ENCODE data around the gene TUBB6.

Gene TUBB6

DNA sequence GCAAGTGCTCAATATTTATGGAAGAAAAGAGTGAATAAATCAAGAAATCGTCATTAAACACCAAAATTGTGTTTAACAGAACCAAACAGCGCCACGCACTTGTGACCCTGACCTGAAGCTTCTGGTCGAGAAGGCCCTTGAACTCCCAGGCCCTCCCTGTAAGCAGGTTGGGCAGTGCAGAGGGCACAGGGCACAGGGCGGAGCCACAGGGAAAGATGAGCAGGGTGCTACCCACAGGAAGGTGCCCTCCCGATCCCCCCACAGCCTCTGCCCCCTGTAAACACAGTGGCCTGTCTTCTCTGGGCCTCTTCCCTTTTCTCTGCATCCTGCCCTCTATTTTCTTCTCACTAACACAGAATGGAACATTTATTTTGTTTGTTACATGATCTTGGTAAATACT, 16.9 kb upstream of the TUBB6 start:
- no peak for DNase-seq (ENCODE audit: low read depth)

DNA sequence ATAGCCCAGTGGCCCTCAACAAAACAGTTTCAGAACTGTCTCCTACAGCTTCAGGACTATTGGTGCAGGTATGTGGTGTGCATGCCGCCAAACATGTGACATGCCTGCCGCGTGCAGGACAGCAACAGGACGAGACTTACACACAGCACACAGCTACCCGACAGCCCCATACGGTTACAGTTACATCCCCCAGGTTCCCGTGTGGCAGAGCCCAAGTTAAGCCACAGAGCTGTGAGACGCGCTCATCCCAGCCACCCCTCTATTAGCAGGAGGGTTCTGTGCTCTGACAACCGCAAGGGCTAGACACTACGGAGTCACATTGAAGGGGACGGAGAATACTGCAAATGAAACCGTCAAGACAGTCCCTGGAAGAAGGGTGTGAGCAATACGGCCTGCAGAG, 16.4 kb upstream of the TUBB6 start:
- DNase-seq (ENCODE audit: low read depth), result no peak

DNA sequence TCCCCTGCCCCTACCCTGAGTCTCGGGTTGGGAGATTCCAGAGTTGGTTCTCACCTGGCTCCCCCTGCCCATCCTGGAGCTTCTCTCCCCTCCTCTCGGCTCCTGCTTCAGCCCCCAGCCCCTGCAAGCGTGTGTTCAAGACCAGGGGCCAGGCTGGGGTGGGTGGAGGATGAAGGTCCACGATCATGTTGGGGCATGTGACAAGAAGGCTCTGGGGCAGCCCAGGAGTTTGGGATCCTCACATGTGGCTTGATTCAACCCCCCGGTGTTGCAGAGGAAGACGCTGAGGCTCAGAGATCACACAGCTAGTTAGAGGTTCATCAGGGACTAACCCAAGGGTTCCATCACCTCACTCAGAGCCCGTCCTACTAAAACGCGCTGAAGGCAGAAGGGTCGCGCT, 14.2 kb upstream of the TUBB6 start:
- DNase-seq (ENCODE audit: low read depth), result no peak

DNA sequence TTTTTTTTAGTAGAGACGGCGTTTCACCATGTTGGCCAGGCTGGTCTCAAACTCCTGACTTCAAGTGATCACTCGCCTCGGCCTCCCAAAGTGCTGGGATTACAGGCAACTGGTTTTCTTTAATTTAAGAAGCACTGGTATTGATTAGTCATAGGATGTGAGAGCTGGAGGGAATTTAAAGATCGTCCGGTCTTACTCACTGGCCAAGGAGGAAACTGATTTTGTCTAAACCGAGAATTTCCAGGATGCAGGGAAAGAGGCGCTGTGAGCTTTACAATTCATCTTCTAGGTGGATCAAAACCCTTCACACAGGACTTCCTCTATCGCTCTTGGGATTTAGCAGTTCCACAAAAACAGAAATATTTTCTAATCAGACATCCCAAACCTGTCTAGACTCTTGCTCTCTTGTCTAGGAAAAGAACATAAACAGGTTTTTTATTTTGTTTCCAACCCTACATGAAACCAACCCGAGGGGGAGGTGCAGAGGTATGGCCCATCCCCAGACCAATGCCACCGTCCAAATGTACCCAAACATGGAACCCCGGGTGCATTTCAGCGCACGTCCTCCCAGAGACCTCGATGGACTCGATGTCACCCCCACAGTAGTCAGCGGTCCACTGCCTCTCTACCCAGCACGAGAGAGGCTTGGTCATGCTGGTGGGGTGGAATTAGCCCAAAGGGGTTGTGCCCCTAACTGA, 12.5 kb upstream of the TUBB6 start:
- DNase-seq (ENCODE audit: low read depth), result no peak

DNA sequence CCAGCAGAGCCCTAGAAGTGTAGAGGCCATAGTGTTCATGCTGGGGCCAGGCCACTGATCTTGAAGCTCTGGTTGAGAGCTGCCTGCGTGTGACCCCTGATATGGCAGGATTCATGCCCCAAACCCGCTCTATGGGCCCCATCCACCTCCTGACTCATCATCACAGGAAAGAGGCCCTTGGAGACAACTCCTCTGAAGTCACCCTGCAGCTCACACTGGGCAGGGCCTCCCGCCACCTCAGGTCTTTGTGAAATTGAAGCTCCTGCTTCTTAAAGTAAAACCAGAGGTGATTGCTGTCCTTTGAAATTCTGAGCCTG, 12.0 kb upstream of the TUBB6 start:
- no peak for DNase-seq (ENCODE audit: low read depth)

DNA sequence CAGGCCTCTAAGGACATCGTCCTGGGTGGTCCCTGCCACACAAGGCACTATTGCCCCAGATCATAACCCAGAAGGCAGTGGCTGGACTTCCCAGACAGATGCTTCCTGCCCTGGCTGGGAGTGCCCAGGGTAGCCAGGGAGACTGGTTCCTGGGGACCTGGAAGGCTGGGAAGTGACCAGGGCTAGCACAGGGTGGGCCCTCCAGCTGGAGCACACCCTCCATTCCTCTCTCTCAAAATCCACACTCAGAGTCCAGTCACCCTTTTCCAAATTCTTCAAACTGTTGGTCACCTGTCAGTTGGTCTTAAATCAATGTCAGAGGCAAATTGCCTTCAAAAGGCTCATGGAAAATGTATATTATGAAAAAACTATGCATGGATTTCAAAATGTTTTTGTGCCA, 11.6 kb upstream of the TUBB6 start:
- no peak for DNase-seq (ENCODE audit: low read depth)

DNA sequence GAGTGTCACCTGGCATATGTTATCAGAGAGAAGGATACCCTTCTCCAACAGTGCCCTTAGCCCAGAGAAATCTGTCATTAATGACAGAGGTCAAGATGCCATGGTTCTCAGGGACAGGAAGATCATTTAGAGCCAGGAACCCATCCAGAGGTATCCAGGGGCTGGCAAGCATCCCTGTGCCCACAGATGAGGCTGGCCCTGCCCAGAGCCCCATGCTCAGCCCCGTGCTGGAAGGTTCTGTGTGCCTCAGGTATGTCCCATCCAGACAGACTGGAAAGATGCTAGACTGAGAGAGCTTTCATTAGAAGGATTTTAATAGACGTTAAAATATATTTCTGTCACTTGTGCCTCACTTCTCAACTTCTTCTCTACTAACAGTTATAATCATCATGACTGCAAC, 8.2 kb upstream of the TUBB6 start:
- DNase-seq (ENCODE audit: low read depth), result no peak

DNA sequence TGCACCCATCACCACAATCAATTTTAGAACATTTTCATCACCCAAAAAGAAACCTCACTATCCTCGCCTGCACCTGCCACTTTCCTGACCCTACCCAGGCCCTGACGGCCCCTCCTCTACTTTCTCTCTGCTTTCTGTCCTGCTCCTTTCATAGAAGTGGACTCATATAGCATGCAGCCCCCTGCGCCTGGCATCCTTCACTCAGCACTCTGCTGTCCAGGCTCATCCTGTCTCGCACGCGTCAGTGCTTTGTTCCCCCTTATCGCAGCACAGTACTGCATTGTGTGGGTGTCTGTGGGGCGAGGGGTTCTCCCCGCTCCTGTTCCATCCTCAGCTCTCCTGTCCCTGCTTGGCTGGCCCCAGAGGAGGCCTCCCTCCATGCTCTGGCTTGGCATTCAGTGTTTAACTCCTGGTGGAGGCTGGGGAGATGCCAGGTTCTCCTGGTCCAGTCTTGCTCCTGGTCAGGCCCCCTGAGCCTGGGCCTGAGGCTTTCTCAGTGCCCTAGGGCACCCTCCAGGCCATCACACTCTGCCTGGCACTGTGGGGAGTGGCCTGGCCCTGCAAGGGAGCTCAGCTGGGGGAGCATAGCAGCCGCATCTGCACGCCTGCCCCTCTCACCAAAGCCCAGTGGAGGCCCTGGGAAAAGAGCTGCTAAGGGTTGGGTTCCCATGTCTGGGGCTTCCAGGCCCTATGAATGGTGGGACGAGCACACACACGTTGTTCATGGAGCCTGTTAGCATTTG, 6.6 kb upstream of the TUBB6 start:
- DNase-seq (ENCODE audit: low read depth), result no peak

DNA sequence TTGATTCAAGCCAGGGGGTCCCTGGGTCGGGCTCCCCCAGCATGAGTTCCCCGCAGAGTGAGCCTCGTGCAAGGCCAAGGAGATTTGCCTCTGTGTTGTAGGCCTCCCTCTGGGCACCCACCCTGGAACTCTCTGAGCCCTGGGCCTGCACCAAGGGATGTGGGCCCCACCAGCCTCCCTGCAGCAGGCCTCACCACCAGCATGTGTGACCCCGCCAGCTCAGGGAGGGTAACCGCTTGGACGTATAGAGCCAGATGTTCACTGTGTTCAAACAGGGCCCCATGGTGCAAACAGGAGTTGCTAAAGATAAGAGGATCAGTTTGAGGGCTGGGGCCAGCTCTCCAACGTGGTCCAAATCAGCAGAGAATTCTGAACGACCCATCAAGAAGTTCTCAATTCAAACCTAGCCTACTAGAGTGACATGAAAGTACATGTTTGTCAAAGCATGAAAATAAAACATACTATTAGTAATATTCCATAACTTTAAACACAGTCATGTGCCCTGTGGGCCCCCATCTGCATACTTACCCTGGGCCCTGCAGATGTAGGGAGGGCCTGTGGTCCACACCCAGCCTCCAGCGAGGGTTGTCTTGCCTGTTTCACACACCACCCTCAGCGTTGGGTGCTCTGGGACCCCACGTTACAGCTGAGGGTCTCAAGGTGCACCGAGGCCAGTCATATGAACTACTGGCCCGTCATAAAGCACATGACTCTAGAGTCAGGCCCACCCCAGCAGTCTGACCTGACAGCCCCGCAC, 5.5 kb upstream of the TUBB6 start:
- DNase-seq (ENCODE audit: low read depth), result no peak

DNA sequence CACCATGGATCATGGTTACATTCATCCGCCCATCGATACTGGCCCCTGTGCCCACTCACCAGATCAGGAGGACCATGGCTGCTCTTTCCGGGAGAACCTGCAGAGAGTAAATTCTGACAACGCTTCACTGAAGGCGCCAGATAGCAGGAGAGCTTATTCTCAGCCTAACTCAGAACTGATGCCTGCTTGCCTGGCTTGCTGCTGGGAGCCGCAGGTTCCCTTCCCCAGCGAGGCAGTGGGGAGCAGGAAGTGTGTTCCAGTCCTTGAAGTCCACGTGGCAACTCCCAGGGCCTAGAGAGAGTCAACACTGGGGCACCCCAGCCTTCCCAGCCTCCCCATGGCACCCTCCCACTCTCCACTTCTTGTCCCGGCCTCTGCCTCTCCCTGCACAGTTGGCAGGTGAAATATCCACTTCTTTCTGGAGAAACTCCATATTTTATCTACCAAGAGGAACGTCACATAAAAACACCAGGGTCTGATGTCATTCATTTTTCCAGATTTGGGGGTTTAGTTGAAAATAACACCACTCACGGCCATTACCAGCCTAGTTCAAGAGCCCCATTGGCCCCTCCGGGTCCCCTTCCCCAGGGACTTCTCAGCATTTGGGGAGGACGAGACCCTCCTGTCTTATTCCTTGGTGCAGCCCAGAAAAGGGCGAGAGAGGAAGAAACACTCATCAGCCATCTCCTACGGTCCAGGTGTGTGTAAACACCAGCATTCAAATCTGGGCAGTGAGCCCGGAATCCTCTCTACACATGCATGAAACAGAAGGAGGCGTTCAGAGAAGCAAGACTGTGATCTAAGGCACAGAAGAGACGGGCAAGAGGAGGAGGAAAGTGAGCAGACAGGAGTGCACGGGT, 3.5 kb upstream of the TUBB6 start:
- no peak for DNase-seq (ENCODE audit: low read depth)

DNA sequence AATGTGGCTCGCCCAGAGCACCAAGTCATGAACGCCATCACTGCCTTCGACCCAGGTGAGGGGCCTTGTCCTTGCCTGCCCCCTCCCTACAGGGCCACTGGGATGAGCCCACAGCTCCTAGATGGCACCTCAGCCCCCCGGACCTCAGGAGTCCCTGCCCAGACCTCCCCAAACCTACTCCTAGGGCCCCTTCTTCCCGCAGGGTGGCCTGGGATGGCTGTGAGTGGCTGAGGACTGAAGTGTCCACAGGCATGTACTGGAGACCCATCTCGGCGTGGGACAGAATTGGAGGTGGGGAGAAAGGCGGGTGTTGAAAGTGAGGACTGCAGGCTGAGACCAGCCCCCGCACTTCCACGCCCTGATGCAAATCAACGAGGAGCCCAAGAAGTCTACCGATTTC, 2.8 kb upstream of the TUBB6 start:
- no peak for DNase-seq (ENCODE audit: low read depth)

DNA sequence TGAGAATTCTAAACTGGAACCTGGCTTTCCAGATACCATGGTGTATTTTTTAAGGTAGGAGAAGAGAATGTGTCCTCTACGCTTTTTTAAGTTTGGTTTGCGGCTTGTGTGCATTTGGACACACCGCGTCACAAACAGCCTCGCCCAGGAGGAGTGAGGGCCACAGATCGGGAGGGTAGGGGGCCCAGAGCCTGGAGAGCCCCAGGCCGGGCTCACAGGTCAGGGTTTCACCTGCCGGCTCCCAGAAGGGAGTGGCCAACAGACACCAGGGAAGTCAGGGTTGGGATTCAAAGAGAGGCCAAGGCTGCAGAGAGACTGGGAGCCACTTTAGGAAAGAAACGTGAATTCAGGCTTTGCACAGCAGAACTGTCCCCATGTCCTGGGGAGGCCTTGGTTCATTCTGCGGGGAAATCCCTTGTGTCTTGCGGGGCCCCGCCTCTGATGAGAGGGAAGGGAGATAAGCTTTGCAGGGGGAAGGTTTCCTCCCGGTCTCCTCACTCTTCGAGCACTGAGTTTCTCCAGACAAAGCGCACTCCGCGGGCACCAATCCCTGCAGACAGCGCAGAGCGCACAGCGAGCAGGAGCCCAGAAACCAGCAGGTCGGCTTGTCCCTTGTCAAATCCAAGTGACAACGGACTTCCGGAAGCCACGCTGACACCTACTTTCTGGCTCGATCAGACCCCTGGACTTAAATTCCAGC, 2.0 kb upstream of the TUBB6 start:
- no peak for DNase-seq (ENCODE audit: low read depth)

DNA sequence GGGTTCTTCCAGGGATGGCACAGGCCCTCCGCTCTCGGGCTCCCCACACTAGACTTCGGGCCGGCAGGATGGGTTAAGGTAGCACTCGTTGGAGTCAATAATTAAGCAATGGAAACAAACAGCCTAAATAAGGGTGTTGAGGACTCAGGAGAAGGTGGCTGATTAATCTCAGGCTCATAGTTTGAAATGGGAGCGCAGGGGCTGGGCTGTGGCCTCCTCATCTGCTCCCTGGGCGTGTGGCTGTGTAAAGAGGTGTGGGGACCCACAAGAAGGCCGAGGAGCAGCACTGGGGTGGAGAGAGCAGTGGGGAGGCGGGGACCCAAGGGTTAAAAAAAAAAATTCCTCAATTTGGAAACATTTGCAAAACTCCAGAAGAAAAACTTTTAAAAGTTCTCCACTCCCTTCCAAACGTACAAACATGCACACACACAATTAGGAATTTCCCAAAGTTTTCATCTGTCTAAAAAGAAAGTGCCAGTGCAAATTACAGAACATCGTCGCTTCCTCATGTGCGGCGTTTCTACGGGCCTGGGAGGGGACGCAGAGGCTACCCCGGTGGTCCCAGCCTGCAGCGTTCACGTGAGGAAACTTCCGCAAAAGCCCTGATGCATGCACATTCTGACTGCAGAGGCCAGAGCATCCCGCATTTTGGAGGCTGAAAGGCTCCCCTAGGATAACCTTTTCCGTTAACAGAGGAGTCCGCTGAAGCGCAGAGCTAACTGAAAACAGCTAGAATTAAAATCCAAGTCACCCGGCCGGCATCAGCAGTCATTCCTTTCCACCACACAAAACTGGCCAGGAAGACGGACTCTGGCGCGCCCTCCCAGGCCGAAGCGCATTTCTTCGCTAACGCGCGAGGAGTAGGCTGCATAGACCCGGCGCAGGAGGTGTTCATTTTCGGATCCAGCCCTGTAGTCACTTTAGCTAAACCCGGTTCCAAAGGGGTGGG, 1.0 kb upstream of the TUBB6 start:
- DNase-seq (ENCODE audit: low read depth), result no peak

DNA sequence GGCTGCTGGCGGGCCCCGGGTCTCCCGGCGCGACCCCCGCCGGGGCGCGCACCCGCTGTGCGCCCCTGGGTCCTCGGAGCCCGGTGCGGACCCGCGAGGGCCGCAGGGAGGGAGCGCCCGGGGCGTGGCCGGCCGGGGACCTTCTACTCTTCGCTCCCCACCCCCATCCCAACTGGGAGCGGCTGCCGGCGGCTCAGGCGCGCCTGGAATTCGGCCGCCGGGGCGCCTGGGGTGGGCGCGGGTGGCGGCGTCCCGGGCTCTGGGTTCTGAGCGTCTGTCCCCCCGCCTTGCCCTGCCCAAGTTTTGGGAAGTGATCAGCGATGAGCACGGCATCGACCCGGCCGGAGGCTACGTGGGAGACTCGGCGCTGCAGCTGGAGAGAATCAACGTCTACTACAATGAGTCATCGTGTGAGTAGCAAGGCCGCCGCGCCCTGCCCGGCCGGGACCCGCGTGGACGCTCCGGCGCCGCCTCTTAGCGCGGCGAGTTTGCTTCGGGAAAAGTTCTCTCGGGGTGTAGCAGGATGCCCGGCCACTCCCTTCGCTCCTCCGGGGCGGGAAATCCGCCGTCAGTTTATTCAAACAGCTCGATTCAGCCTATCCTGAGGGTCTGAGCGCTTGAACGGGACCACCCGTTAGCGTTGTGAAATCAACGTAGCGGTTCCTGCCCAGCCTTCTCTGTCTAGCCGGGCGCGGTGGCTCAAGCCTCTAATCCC, 502 bp downstream of the TUBB6 start:
- no peak for DNase-seq (ENCODE audit: low read depth)

DNA sequence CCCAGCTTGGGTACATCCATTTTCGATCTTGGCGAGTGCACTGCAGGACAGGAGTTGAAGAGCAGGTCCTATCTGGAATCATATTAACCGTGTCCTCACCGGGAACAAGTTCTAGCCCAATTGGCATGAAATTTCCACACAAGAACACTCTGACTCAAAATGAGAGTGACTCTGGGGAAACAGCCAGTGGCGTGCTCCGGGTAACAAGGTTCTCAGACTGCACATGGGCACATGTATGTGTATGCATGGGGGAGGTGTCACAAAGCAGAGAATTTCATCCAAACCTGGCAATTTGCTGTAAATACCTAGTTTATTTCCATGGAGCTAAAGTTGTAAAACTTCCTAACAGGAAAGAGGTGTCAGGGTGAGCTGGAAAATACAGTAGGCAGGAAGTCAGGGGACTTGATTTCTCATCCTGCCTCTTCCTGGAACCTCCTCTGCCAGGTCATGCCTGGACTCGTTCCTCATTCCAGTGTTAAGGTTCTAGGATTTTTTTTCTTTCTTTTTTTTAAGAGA, 1.7 kb downstream of the TUBB6 start:
- no peak for DNase-seq (ENCODE audit: low read depth)

DNA sequence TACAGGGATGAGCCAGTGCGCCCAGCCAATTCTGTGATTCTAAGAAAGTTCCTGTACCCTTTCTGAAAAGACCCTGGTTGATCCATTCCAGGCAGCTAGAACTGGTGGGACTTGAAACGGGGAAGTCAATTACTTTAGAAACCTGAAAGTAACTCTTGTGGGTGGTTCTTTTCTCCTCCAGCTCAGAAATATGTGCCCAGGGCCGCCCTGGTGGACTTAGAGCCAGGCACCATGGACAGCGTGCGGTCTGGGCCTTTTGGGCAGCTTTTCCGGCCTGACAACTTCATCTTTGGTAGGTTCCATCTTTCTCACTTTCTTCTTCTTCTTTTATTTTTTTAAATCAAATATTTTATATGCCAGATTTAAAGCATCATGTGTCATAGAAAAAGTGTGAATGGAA, 2.7 kb downstream of the TUBB6 start:
- DNase-seq (ENCODE audit: low read depth), result no peak

DNA sequence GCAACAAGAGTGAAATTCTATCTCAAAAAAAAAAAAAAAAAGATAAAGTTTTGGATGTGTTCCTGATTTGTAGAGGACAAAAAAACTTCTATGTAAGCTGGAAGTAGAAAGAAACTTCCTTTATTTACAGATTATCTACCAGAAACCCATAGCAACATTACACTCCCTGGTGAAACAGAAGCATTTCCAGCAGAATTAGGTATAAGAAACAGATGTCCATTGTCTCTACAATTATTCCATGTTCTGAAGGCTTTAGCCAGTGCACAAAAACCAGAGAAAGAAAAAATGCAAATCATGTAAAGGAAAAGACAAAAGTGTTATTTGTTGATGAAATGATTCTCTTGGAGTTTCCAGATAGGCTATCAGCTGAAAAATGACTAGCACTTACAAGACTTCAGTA, 4.9 kb downstream of the TUBB6 start:
- DNase-seq (ENCODE audit: low read depth), result no peak

DNA sequence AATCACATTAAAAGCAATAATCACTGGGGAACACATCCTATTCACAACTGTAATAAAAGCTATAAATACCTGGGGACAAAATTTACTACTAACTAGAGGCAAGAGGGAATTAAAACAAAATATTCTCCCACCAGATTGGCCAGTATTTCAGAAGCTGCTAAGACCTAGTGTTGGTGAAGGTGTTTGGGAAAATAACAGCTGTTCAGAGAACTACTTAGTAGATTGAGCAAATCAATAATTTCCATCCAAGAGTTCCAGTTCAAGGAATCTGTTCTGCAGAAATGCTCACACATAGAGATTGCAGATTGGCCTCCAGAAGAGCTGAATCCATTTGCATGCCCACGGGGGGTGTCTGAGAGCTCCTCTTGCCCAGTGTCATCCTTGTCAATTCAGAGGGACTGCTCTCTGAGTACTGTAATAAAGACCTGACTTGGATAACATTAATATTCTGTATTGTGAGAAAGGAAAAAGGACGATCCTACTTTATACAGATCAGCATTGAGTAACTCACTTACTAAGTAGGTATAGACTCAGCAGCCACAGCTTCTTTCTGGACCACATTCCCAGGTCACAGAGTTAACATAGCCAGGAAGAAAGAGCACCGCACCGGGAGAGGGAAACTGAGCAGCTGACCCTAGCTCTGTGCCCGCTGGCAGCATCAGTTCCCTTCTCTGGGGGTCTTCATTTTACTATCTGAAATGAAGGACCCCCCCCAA, 5.6 kb downstream of the TUBB6 start:
- DNase-seq (ENCODE audit: low read depth), result no peak
